AG10803 (cell line): Measurements from ENCODE around the gene TIPRL.
"Not testable (repeated sequence)": the region's sequence is repeated elsewhere in the genome, so short reads cannot be mapped to it uniquely, and the experiment has no call there.

ENCODE experiments used
- DNase-seq: peaks from one replicate; pipeline ENCODE4 v3.0.0; 2010; ENCODE audit warnings: low read depth
- H3K4me3 ChIP-seq: 2 replicates; pipeline ENCODE4 v1.5.1; 2011; ENCODE audit warnings: mild to moderate bottlenecking, low read length, control low read depth
- TF ChIP-seq, protein P1 (sequence below): conservative IDR thresholded peaks from 2 replicates; pipeline ENCODE4 v1.5.1; 2011; ENCODE audit warnings: mild to moderate bottlenecking, low read length, control low read depth, inconsistent platforms

TIPRL gene

DNA sequence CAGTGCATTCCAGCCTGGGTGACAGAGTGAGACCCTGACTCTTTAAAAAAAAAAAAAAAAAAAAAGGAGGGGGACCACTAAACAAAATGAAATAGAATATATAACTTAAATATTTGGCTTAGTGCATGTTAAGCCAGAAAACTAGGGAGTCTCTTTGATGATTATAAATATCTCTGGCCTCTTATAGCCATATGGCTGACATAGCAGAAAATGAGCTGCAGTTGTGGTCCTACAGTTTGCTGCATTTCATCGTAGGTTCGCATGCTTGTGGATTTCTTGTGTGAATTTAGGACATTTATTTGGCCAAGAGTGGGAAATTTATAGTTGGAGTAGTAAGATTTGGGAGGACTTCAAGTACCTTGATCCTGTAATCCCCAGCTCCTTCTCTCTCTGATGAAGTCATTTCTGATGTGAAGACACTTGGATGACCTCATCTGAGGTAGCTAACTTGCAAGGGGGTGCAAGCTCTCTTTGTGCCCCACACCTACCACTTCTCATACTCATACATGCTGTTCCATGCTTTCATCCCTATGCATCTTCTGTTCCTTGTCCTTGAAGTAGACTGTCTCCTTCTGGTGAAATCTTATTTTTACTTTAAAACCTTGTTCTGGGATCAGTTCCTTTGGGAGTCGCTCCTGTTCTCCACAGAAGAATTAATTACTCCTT is 6.4 kb upstream of the TIPRL start:
- TF ChIP-seq, protein P1, sequence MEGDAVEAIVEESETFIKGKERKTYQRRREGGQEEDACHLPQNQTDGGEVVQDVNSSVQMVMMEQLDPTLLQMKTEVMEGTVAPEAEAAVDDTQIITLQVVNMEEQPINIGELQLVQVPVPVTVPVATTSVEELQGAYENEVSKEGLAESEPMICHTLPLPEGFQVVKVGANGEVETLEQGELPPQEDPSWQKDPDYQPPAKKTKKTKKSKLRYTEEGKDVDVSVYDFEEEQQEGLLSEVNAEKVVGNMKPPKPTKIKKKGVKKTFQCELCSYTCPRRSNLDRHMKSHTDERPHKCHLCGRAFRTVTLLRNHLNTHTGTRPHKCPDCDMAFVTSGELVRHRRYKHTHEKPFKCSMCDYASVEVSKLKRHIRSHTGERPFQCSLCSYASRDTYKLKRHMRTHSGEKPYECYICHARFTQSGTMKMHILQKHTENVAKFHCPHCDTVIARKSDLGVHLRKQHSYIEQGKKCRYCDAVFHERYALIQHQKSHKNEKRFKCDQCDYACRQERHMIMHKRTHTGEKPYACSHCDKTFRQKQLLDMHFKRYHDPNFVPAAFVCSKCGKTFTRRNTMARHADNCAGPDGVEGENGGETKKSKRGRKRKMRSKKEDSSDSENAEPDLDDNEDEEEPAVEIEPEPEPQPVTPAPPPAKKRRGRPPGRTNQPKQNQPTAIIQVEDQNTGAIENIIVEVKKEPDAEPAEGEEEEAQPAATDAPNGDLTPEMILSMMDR: no peak
- H3K4me3 ChIP-seq: no peak overlapping the region
- no peak for DNase-seq

DNA sequence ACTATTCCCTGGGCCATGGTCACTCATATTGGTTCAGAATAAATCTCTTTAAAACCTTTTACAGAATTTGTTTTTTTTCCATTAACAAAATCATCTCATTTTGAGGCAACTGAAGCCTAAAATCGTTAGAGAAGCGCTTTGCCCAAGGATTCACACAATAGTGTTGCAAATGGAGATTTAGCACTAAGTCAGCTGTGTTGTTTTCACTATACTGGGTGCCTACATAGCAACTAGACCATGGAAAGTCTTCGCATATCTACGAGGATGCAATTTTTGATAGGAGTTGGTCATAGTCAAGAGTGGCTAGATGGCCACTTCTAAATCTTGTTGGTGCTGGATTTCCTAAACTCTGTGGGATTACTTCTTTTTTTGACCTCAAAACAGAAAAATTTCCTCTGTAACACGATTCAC is 530 bp upstream of the TIPRL start:
- H3K4me3 ChIP-seq: peak overlapping the region; percentile 50
- TF ChIP-seq, protein P1: no peak
- no peak for DNase-seq

- peak; percentile 11 for DNase-seq
- peak overlapping the region; percentile 99 for H3K4me3 ChIP-seq
- TF ChIP-seq, protein P1: no peak
Observed at GRCh38 chr1:168179438-168180147, 831 bp downstream of the TIPRL start.

DNA sequence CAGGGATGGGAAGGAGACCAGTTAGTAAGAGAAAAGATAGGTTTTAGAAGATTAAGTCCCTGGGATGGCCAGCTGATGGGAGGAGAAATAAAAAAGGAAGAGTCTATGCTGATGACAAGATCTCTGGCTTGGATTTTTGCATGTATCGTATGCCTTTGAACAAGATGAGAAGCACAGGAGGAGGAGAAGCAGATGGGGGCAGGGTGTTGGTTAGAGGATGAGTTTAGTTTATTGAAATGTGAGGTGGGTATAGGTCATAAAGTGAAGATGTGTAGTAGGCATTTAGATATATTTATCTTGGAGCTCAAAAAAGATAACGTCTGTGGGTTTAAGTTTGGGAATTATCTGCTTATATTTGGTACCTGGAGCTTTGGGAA is 1.4 kb downstream of the TIPRL start:
- no peak for DNase-seq
- TF ChIP-seq, protein P1: no peak
- H3K4me3 ChIP-seq: peak overlapping the region; percentile 99

DNA sequence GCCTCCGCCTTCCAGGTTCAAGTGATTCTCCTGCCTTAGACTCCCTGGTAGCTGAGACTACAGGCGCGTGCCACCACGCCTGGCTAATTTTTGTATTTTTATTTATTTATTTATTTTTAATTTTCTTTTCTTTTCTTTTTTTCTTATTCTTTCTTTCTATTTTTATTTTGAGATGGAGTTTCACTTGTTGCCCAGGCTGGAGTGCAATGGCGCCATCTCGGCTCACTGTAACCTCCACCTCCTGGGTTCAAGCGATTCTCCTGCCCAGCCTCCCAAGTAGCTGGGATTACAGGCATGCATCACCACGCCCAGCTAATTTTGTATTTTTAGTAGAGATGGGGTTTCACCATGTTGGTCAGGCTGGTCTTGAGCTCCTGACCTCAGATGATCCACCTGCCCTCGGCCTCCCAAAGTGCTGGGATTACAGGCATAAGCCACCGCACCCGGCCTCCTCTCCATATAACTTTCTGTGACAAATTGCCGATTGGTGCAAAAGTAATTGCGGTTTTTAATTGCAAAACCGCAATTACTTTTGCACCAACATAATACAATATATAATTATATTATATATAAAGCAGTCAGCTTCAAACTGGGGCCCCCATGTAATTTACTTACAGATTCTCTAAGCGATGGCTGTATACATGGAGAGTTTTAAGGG is 2.4 kb downstream of the TIPRL start:
- not testable (repeated sequence) for H3K4me3 ChIP-seq, DNase-seq

GRCh38 chr1:168187177-168187576 is 8.4 kb downstream of the TIPRL start:
- no peak overlapping the region for H3K4me3 ChIP-seq
- TF ChIP-seq, protein P1: no peak
- DNase-seq: no peak

DNA sequence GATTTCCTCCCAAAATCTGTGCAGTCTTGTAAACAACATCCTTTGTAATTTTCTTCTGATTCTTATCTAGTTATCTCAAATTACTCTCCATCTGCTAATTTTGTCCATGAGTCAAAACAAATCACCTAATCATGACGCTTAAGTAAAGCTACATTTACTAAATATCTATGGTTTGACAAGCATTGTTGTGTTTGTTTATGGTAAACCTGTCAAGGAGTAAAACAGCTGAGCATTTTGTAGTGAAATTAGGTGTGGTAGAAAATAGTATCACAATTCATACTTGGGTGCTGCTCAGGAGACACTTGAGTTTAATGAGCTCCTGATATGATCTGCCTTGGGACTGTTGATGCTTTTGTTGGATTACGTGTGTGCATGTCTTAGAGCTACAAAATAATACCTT is 11.6 kb downstream of the TIPRL start:
- DNase-seq: no peak
- TF ChIP-seq, protein P1: no peak
- H3K4me3 ChIP-seq: no peak overlapping the region
